ENCODE data around the gene PTK7.

The PTK7 gene

DNA sequence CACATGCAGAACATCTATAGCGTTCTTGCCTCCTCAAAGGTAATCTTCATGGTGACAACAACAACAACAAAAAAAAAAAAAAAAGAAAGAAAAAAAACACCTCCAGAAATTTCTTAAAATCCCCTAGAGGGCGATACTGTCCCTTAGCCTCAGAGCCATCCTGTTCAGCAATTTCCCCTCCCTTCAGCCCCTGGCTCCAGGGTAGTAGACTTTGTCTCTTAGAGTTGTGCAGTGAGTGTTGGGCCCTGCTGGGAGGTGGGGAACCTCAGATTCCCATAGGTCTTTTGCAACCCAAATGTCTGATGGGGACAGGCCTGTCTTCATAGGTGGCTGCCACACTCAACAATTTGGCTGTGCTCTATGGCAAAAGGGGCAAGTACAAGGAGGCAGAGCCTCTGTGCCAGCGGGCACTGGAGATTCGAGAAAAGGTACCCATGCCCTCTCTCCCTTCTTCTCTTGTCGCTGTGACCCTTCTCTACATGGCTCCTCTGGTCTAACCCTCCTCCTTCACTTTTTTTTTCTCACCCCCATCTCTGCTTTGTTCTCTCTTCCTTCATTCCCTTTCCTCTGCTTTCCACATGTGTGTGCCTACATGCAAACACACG is 6.0 kb upstream of the PTK7 start:
- no peak overlapping the region for H3K27ac ChIP-seq
- TF ChIP-seq, protein P1, sequence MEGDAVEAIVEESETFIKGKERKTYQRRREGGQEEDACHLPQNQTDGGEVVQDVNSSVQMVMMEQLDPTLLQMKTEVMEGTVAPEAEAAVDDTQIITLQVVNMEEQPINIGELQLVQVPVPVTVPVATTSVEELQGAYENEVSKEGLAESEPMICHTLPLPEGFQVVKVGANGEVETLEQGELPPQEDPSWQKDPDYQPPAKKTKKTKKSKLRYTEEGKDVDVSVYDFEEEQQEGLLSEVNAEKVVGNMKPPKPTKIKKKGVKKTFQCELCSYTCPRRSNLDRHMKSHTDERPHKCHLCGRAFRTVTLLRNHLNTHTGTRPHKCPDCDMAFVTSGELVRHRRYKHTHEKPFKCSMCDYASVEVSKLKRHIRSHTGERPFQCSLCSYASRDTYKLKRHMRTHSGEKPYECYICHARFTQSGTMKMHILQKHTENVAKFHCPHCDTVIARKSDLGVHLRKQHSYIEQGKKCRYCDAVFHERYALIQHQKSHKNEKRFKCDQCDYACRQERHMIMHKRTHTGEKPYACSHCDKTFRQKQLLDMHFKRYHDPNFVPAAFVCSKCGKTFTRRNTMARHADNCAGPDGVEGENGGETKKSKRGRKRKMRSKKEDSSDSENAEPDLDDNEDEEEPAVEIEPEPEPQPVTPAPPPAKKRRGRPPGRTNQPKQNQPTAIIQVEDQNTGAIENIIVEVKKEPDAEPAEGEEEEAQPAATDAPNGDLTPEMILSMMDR (conservative IDR thresholded peaks at IDR 0.05), result peak; percentile 85

DNA sequence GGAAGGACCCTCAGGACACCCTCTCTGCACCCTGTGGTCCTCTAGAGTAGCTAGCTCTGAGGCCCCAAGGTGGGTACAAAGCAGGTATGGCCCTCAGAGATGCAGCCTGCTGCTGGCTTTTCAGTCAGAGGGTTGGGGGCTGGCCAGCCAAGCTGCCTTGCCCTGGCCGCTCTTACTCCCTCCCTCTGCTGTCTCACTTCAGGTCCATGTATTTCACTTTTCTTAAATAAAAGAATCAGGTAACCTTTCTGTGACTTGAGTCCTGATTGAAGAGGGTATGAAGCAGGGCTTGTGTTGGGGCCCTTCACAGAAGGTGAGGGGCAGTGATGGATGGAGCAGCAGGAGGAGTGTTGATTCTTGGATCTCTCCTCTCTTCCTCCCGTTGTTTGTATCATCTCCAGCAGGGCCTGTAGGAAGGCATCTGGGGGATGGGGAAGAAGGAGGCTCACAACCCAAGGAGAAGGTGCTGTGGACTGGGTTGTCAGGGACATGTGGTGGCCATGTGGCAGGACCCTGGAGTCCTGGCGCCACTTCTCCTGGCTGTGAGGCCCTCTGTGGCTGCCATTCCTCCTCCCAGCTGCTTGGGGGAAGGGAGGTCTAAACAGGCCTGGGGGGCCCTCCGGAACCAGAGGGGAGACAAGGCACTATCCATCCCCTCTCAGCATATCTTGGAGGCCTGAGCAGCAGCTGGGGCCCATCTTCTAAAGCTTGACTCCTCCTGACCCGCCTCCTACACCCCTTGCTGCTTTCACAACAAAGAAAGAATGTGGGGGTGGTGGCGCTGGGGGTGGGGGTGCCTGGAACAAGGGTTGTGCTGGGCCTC is 1.1 kb upstream of the PTK7 start:
- TF ChIP-seq, protein P1 (conservative IDR thresholded peaks at IDR 0.05), result no peak
- H3K27ac ChIP-seq, result peak overlapping the region; percentile 81

DNA sequence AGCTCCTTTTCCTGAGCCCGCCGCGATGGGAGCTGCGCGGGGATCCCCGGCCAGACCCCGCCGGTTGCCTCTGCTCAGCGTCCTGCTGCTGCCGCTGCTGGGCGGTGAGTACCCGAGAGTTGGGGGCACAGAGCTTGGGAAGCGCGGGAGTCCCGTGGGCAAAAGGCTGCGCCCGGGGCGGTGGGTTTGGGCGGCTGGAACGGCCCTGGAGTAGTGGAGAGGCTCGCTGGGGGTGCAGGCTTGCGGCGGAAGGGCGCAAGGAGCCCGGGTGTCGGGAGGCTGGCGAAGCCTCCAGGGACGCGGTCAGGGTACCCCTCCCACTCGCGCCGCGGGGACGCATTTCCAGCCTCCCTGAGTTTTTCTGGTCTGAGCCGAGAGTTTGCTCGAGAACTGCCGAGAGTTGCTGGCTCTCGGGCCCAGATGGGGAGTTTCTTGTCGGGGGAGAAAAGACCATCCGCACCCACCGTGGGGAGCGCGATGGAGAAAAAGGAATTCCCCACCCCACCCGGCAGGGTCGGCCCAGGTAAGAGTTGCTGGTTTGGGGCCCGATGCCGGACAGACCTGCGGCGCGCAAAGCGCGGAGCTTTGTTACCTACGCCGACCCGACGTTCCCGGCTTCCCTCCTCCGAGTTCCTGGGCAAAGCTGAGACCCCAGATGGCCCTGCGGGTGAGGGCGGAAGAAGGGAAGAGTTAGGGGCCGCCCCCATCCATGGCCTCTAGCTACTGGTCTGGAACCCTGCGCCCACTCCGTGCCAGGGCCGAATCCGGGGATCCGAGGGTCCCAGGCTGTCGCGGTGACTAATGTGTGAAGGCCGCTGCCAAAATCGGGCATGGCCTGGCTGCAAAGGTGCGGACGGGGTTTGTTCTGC is 584 bp downstream of the PTK7 start:
- peak overlapping the region; percentile 81 for H3K27ac ChIP-seq
- TF ChIP-seq, protein P1 (conservative IDR thresholded peaks at IDR 0.05), result no peak

DNA sequence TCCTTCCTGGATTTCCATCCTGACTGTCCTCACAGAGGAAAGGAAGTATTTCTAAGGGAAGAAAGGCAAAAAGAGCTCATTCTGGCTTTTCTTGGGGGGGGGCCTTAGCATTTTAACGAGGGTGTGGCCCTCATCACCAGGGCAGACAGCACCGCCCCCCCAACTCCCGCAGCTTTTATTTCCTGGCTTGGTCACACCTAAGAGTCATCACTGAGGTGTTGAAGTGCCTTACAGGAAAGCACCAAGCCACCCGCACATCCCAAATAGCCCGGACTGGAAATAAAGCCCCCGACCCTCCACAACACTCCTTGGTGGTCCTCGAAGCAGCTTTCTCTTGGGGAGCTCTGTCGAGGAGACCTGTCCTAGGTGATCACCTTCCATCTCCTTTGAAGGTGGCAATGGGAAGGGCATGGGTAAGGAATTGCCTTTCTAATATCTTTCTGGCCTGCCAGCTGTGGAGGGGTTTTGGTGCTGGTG is 1.3 kb downstream of the PTK7 start:
- H3K27ac ChIP-seq, result peak overlapping the region; percentile 81
- TF ChIP-seq, protein P1 (conservative IDR thresholded peaks at IDR 0.05), result no peak

DNA sequence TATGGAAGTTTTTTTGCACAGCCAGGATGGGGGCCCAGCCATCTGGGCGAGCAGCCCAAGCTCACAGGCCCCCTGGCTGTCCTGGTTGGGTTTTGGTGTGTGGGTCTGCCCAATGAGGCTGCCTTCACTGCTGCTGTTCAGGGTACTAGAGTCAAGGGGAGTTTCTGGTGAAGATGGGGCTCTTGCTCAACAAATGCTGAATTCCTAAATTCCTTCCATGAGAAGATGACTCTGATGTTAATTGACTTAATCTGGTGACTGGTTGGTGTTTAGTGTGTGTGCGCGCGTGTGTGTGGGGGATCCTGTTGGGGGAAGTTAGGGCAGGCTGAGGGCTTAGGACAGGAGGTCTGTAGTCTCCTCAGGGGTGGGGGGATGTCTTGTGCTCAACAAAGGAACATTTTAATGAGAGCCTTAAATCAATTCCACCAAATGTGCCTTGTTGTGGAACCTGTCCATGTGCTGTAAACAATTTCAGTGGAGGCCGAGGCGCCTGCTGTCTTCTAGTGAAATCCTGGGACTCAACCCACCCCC is 1.9 kb downstream of the PTK7 start:
- no peak overlapping the region for H3K27ac ChIP-seq
- TF ChIP-seq, protein P1 (conservative IDR thresholded peaks at IDR 0.05), result no peak

DNA sequence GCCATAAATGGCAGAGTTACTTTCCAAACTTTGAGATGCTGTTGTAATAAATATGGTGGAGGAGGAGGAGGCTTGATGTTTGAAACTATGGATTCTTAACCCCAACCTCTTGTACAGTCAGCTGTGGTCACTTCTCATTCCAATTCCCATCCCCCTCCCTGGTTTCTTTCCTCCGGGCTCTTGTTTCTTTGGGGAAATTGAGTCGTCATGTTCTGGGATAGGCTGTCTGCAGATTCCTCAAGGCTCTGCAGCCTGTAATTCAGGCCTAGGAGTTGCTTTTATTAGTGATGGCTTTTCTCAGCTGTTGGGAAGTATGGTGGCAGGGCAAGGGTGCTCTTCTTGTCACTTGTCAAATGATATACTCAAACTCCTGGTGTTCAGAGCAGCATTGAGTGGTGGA is 2.6 kb downstream of the PTK7 start:
- TF ChIP-seq, protein P1 (conservative IDR thresholded peaks at IDR 0.05), result no peak
- no peak overlapping the region for H3K27ac ChIP-seq
